GM19099 (cell line): ENCODE data around the gene GPR107.

Experiments used
- POLR2A ChIP-seq: IDR thresholded peaks from 3 replicates; pipeline ENCODE4 v1.6.1; 2011; ENCODE audit warnings: low read depth; ENCODE audit not compliant: insufficient read length; ENCODE audit errors: extremely low read depth

GPR107 gene

GRCh38 chr9:130128733-130129431, 75.2 kb downstream of the GPR107 start:
- no peak for TF ChIP-seq POLR2A

GRCh38 chr9:130129432-130130061, 75.8 kb downstream of the GPR107 start:
- no peak for TF ChIP-seq POLR2A

- no peak for TF ChIP-seq POLR2A
Observed at GRCh38 chr9:130132746-130133145, 79.0 kb downstream of the GPR107 start.

- TF ChIP-seq POLR2A = no peak
Observed at GRCh38 chr9:130137081-130137640, 83.5 kb downstream of the GPR107 start.

GRCh38 chr9:130137641-130138081, 84.0 kb downstream of the GPR107 start:
- no peak for TF ChIP-seq POLR2A

- no peak for TF ChIP-seq POLR2A
Observed at GRCh38 chr9:130138171-130138653, 84.5 kb downstream of the GPR107 start.

- no peak for TF ChIP-seq POLR2A
Observed at GRCh38 chr9:130138791-130139190, 85.1 kb downstream of the GPR107 start.

GRCh38 chr9:130139251-130139650, 85.5 kb downstream of the GPR107 start:
- no peak for TF ChIP-seq POLR2A

- no peak for TF ChIP-seq POLR2A
Observed at GRCh38 chr9:130140706-130141105, 87.0 kb downstream of the GPR107 start.

- no peak for TF ChIP-seq POLR2A
Observed at GRCh38 chr9:130142056-130142455, 88.3 kb downstream of the GPR107 start.

- no peak for TF ChIP-seq POLR2A
Observed at GRCh38 chr9:130142641-130143040, 88.9 kb downstream of the GPR107 start.

- no peak for TF ChIP-seq POLR2A
Observed at GRCh38 chr9:130143279-130143893, 89.7 kb downstream of the GPR107 start.

- TF ChIP-seq POLR2A = no peak
Observed at GRCh38 chr9:130143958-130144366, 90.3 kb downstream of the GPR107 start.

GRCh38 chr9:130144703-130145102, 91.0 kb downstream of the GPR107 start:
- no peak for TF ChIP-seq POLR2A

- TF ChIP-seq POLR2A = no peak
Observed at GRCh38 chr9:130145658-130146057, 92.0 kb downstream of the GPR107 start.
